Karpas-422 (cell line): ENCODE data around the gene COLQ. TPM values are rescaled to one million over a fixed set of nuclear protein-coding genes. Genes with fewer than 3 reads are reported as not detected.
A peak's percentile ranks its signal among the peaks of the same experiment; 100 is the strongest.

ENCODE experiments used
- DNase-seq: peaks from one replicate; pipeline ENCODE4 v3.0.0-alpha.2; 2015
- H2AFZ ChIP-seq: fragments of 200-600 bp; sonication (generic); 2 replicates; pipeline ENCODE4 v1.6.1; 2014; ENCODE audit warnings: antibody characterized with exemption, low read length, mixed read lengths
- H3K27ac ChIP-seq: fragments of 200-600 bp; sonication (generic); 2 replicates; pipeline ENCODE4 v1.5.1; 2014; ENCODE audit warnings: mild to moderate bottlenecking, low read length, moderate library complexity
- H3K27me3 ChIP-seq: fragments of 200-600 bp; sonication (generic); 2 replicates; pipeline ENCODE4 v1.6.1; 2014; ENCODE audit warnings: low read length, mixed read lengths
- H3K36me3 ChIP-seq: fragments of 200-600 bp; sonication (generic); 2 replicates; pipeline ENCODE4 v1.6.1; 2014; ENCODE audit warnings: low read length, mixed read lengths; ENCODE audit not compliant: insufficient read depth
- H3K4me1 ChIP-seq: fragments of 200-600 bp; sonication (generic); 2 replicates; pipeline ENCODE4 v1.6.1; 2014; ENCODE audit warnings: mild to moderate bottlenecking, low read length, mixed read lengths
- H3K4me2 ChIP-seq: fragments of 200-600 bp; sonication (generic); 2 replicates; pipeline ENCODE4 v1.6.1; 2014; ENCODE audit warnings: low read length, low read depth, mild to moderate bottlenecking; ENCODE audit not compliant: poor library complexity, severe bottlenecking
- H3K4me3 ChIP-seq: fragments of 200-600 bp; sonication (generic); 2 replicates; pipeline ENCODE4 v1.5.1; 2014; ENCODE audit warnings: mild to moderate bottlenecking, antibody characterized with exemption, low read length, mixed read lengths
- H3K79me2 ChIP-seq: fragments of 200-600 bp; sonication (generic); 2 replicates; pipeline ENCODE4 v1.6.1; 2014; ENCODE audit warnings: mild to moderate bottlenecking, low read length, mixed read lengths
- H3K9ac ChIP-seq: fragments of 200-600 bp; sonication (generic); 2 replicates; pipeline ENCODE4 v1.6.0; 2014; ENCODE audit warnings: low read length
- H3K9me2 ChIP-seq: fragments of 200-600 bp; sonication (generic), shearing (Covaris generic); replicated peaks from 2 replicates; pipeline ENCODE4 v1.6.0; 2014; ENCODE audit warnings: mild to moderate bottlenecking, low read length, moderate library complexity; ENCODE audit not compliant: insufficient read depth
- H3K9me3 ChIP-seq: fragments of 300-700, 200-600 bp; sonication (generic); 2 replicates; pipeline ENCODE4 v1.6.1; 2014; ENCODE audit warnings: low read length, mixed read lengths
- H4K20me1 ChIP-seq: fragments of 200-600 bp; sonication (generic); 2 replicates; pipeline ENCODE4 v1.6.1; 2014; ENCODE audit warnings: mild to moderate bottlenecking, antibody characterized with exemption, low read length, low read depth; ENCODE audit not compliant: insufficient read depth
- total RNA-seq: library from RNA; depleted of rRNA; stranded (reverse); fragments of >200 nt; shearing (Covaris generic); gene quantifications from 2 replicates; pipeline ENCODE4 v1.2.3, GENCODE V29; 2014; ENCODE audit warnings: low replicate concordance

Gene COLQ
- total RNA-seq, 1 experiment from 2014 or later = 2.6 TPM

DNA sequence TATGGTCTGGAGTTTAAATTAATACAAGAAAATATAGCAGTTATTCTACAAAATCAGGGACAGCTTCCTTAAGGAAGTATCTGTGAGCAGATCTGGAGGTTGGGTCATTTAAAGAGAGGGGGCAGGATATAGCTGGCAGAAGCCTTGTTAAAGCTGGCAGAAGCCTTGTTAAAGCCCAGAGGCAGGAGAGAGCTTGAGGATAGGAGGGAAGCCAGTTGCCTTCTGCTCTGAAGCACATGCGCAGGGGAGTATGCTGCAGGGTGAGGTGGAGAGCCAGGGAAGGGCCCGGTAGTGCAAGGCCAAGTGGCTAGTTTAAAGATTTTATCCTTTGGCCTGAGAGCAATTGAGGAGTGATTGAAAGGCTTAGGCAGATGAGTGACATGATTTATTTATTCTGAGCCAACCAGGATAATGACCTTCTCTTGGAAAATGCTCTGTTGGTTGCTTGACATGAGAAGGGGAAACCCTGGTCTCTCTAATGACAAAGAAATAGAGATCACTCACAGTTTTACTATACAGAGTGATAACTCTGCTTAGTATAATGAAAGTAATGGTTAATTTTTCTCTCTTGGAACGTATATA lies 90.2 kb downstream of the COLQ start:
- no peaks in the 10 kb centered on the region; the same call in 1 of the 2 replicates for H3K9me2 ChIP-seq
- H3K4me1 ChIP-seq = peaks cover 21% of the 10 kb centered on the region
- H3K36me3 ChIP-seq = peaks cover 43% of the 10 kb centered on the region; the same call in 1 of the 2 replicates
- no peaks in the 10 kb centered on the region for H3K27me3 ChIP-seq
- H3K27ac ChIP-seq = no peak overlapping the region
- no peaks in the 10 kb centered on the region for H3K9me3 ChIP-seq
- H3K9ac ChIP-seq = no peak overlapping the region
- no peak overlapping the region for H3K4me2 ChIP-seq
- H3K4me3 ChIP-seq = no peak overlapping the region
- no peak overlapping the region for H2AFZ ChIP-seq
- peaks cover 67% of the 10 kb centered on the region for H3K79me2 ChIP-seq
- H4K20me1 ChIP-seq = peaks cover 12% of the 10 kb centered on the region
- DNase-seq = no peak

DNA sequence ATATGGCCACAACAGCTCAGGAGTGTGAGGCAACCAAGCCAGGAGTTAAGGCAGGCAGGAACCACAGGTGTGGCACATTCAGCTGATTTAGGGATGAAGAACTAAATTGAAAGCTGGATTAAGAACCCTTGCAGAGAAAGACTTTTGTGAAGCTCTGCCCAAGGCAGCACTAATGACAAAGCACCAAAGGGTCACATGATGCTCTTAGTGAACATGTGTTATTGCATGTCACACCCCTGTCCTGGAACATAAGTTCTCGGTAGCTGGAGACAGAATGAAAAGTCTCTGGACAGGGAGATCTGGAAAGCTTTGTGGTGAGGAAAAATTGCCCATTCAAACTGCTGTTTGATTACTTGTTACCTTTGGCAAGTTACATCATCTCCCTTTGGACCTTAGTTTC lies 90.9 kb downstream of the COLQ start:
- Histone ChIP-seq H3K4me1 (peaks cover 28% of the 10 kb centered on the region), H3K27me3 (no peaks in the 10 kb centered on the region), H3K9me3 (no peaks in the 10 kb centered on the region), H3K9me2 (no peaks in the 10 kb centered on the region; the same call in 1 of the 2 replicates), H3K79me2 (peaks cover 75% of the 10 kb centered on the region), H3K27ac (no peak overlapping the region), H3K4me2 (no peak overlapping the region), H4K20me1 (peaks cover 12% of the 10 kb centered on the region), H3K36me3 (peaks cover 36% of the 10 kb centered on the region; the same call in 1 of the 2 replicates), H2AFZ (no peak overlapping the region), H3K4me3 (no peak overlapping the region), H3K9ac (no peak overlapping the region)
- no peak for DNase-seq

DNA sequence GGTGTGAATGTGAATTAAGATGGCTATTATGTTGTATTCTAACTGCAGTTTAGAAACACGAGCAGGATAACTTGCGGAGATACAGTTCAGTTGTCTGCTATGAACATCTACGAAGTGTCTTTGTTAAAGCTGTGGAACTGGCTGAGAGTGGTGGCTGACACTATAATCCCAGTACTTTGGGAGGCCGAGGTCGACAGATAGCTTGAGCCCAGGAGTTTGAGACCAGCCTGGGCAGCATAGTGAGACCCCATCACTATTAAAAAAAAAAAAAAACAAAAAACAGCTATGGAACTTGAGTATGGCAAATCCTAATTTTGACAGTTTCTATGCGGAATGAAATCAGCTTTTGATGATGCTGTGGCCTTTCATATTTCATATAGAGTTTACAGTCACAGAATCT lies 92.4 kb downstream of the COLQ start:
- Histone ChIP-seq H3K79me2 (peaks cover 88% of the 10 kb centered on the region), H3K27me3 (no peaks in the 10 kb centered on the region), H3K4me1 (peaks cover 29% of the 10 kb centered on the region), H3K4me2 (peak overlapping the region; percentile 77), H3K9me3 (no peaks in the 10 kb centered on the region), H3K36me3 (peaks cover 33% of the 10 kb centered on the region), H3K4me3 (peak overlapping the region; percentile 82), H3K9me2 (no peaks in the 10 kb centered on the region; the same call in 1 of the 2 replicates), H3K9ac (peak overlapping the region; percentile 92), H4K20me1 (peaks cover 12% of the 10 kb centered on the region), H3K27ac (no peak overlapping the region), H2AFZ (no peak overlapping the region)
- no peak for DNase-seq

DNA sequence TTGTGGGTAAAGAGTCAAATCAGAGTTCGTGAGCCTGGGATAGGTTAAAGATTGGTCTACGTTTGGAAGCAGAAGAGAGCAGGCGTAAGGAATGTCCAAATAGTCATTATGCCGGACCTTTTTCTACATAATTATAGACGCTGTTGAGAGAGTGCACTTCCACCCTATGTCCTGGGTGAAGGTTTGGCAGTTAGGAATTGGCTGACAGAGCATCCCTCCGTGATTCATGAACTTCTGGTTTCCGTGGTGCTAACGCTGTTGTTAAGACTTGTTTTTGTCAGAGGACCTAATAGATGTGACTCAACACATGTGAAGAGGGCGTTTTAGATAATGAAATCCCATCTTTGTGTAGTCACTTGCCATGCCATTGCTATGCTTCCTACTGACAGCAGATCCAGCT lies 93.0 kb downstream of the COLQ start:
- peak overlapping the region; percentile 77 for H3K4me2 ChIP-seq
- H3K9me3 ChIP-seq = no peaks in the 10 kb centered on the region
- no peaks in the 10 kb centered on the region for H3K27me3 ChIP-seq
- H3K9ac ChIP-seq = peak overlapping the region; percentile 92
- H2AFZ ChIP-seq = no peak overlapping the region
- peaks cover 86% of the 10 kb centered on the region for H3K79me2 ChIP-seq
- DNase-seq = peak; percentile 53
- peak overlapping the region; percentile 82 for H3K4me3 ChIP-seq
- no peak overlapping the region for H3K27ac ChIP-seq
- peaks cover 29% of the 10 kb centered on the region for H3K4me1 ChIP-seq
- peaks cover 12% of the 10 kb centered on the region for H4K20me1 ChIP-seq
- peaks cover 30% of the 10 kb centered on the region for H3K36me3 ChIP-seq
- no peaks in the 10 kb centered on the region; the same call in 1 of the 2 replicates for H3K9me2 ChIP-seq

DNA sequence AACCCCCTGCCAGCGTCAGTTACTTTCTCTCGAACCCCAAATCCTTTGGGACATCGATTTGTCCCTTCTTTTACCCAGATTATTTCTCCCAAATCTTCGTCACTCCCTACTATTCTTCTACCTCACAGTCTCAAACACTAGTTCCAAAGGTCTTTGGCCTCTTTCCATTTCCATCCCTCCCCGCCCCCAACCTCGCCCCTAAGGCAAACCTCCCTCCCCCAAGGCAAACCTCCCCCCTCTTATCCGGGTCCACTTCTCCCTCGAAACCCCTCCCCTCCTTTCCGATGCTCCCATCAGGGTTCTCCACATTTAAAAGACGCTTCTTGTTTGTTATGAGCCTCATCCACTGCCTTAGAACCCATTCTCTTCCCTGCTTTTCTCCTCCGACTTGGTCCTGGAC lies 93.5 kb downstream of the COLQ start:
- Histone ChIP-seq H3K27me3 (no peaks in the 10 kb centered on the region), H3K9ac (peak overlapping the region; percentile 92), H3K4me1 (peaks cover 29% of the 10 kb centered on the region), H4K20me1 (peaks cover 12% of the 10 kb centered on the region), H3K4me3 (peak overlapping the region; percentile 82), H3K36me3 (peaks cover 26% of the 10 kb centered on the region), H3K79me2 (peaks cover 82% of the 10 kb centered on the region), H2AFZ (no peak overlapping the region; the same call in 1 of the 2 replicates), H3K27ac (peak overlapping the region; percentile 25; the same call in 1 of the 2 replicates), H3K9me2 (no peaks in the 10 kb centered on the region; the same call in 1 of the 2 replicates), H3K9me3 (no peaks in the 10 kb centered on the region), H3K4me2 (peak overlapping the region; percentile 77)
- no peak for DNase-seq

DNA sequence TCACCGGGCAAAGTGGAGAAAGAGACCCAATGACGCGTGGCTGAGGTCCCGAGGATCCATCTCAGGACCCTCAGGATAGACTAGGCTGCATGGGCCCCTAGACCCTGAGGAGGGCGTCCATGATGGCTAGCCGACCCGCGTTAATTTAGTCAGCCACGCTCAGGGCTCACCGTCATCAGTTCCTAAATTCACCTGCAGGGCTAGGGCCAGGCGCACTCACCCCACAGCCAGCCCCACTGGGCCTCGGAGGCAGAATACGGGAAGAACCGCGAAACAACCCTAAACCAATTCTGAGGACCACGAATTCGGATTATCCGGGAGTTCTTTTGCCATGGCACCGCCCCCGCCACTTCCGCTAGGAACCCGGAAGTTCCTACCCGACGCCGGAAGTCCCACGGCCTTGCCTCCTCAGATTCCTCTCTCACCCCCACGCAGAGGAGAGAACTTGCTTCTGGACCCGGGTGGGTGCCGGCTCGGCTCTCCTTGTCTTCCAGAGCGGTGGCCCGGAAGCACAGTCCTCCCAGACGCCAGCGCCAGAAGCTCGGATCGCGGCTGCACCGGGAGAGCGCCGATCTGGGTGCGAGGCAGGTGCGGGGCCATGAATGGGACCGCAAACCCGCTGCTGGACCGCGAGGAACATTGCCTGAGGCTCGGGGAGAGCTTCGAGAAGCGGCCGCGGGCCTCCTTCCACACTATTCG lies 94.2 kb downstream of the COLQ start, which contains the start of the genes EAF1 and METTL6:
Gene EAF1, plus strand, starts transcription at position 417 of the 699 bp plus-strand sequence. Its CDS starts 182 bp downstream, at position 599.
Gene METTL6, minus strand, starts transcription at position 363 of the 699 bp plus-strand sequence. CDS start 1,033 bp downstream, outside the sequence.
- Histone ChIP-seq H3K9ac (peak within 1 kb of the TSS; percentile 92), H4K20me1 (peaks cover 12% of the 10 kb centered on the region), H3K27me3 (no peaks in the 10 kb centered on the region), H2AFZ (peak within 1 kb of the TSS; percentile 59; the same call in 1 of the 2 replicates), H3K9me2 (no peaks in the 10 kb centered on the region; the same call in 1 of the 2 replicates), H3K79me2 (peaks cover 83% of the 10 kb centered on the region), H3K9me3 (no peaks in the 10 kb centered on the region), H3K4me1 (peaks cover 29% of the 10 kb centered on the region), H3K36me3 (peaks cover 24% of the 10 kb centered on the region), H3K4me2 (peak within 1 kb of the TSS; percentile 77), H3K4me3 (peak within 1 kb of the TSS; percentile 82), H3K27ac (peak within 1 kb of the TSS; percentile 25; the same call in 1 of the 2 replicates)
- peak; percentile 94 for DNase-seq

DNA sequence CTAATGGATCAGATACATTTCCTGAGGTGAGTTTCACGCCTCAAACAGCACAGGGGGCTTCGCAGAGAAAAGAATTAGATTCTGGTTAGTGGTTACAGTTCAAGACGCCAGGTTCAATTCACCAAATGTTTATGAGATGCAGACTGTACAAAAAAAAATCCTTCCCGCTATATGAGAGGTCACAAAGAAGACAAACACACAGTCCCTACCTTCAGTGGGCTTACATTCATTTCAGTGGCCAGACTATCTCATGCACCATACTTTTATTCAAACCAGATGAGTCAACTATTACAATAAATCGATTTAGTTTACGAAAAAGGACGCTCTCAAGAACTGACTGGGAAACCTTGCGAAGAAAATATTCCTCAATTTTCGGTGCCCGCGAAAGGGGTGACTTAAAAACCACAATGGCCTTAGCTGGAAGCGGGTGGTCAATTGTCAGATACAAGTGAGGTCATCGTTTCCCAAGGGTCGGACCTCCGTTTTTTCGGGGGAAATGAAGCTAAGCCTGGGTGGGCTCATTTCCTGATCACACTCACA lies 94.9 kb downstream of the COLQ start:
- Histone ChIP-seq H3K27ac (no peak overlapping the region), H3K27me3 (no peaks in the 10 kb centered on the region), H4K20me1 (peaks cover 12% of the 10 kb centered on the region), H3K36me3 (peaks cover 17% of the 10 kb centered on the region), H3K79me2 (peaks cover 77% of the 10 kb centered on the region), H3K9me2 (no peaks in the 10 kb centered on the region; the same call in 1 of the 2 replicates), H3K9ac (peak overlapping the region; percentile 92), H2AFZ (peak overlapping the region; percentile 59; the same call in 1 of the 2 replicates), H3K4me1 (peaks cover 29% of the 10 kb centered on the region), H3K4me2 (peak overlapping the region; percentile 77), H3K4me3 (peak overlapping the region; percentile 82), H3K9me3 (no peaks in the 10 kb centered on the region)
- DNase-seq = no peak

DNA sequence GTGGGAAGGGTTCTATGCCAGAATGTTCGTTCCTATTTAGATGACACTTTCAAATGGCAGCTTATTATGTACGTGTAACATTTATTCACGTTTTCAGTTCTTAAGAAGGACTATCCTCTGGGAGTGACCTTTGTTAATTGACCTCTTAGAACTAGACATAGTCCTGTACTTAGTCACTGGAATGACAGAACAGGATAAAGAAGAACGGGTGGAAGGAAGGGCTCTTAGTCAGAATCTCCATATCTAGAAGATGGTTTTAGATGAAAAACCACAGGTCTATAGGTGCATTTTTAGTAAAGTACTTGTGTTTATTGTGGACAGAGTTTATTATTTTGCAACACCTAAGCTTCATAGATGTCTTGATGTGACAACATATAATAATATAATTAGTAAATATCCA lies 100.6 kb downstream of the COLQ start:
- DNase-seq = no peak
- Histone ChIP-seq H4K20me1 (0 out of 2 replicates have a peak, but pooled peaks cover 3% of the 10 kb centered on the region), H3K9ac (no peak overlapping the region), H3K4me1 (peaks cover 4% of the 10 kb centered on the region), H3K9me3 (no peaks in the 10 kb centered on the region), H3K27me3 (no peaks in the 10 kb centered on the region), H2AFZ (no peak overlapping the region), H3K79me2 (peaks cover 51% of the 10 kb centered on the region), H3K27ac (no peak overlapping the region), H3K9me2 (no peaks in the 10 kb centered on the region), H3K36me3 (peaks cover 23% of the 10 kb centered on the region), H3K4me2 (no peak overlapping the region), H3K4me3 (no peak overlapping the region)
